ENCODE measurements around the gene LNP1.

DNA sequence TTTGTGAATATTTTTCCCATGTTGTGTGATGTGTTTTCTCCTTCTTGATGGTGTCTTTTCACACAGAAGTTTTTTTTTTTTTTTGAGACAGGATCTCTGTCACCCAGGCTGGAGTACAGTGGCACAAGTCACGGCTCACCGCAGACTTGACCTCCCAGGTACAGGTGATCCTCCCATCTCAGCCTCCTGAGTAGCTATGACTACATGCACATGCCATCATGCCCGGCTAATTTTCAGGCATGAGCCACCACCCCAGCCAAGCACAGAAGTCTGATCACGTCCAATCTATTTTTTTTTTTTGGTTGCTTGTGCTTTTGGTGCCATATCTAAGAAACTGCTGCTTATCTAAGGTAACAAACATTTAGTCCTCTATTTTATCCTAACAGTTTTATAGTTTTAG lies 25.0 kb upstream of the LNP1 start:
- TF ChIP-seq, protein P1, sequence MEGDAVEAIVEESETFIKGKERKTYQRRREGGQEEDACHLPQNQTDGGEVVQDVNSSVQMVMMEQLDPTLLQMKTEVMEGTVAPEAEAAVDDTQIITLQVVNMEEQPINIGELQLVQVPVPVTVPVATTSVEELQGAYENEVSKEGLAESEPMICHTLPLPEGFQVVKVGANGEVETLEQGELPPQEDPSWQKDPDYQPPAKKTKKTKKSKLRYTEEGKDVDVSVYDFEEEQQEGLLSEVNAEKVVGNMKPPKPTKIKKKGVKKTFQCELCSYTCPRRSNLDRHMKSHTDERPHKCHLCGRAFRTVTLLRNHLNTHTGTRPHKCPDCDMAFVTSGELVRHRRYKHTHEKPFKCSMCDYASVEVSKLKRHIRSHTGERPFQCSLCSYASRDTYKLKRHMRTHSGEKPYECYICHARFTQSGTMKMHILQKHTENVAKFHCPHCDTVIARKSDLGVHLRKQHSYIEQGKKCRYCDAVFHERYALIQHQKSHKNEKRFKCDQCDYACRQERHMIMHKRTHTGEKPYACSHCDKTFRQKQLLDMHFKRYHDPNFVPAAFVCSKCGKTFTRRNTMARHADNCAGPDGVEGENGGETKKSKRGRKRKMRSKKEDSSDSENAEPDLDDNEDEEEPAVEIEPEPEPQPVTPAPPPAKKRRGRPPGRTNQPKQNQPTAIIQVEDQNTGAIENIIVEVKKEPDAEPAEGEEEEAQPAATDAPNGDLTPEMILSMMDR (IDR thresholded peaks at IDR 0.05) = no peak
- TF ChIP-seq POLR2A (IDR thresholded peaks at IDR 0.05) (no peak), POLR2AphosphoS5 (IDR thresholded peaks at IDR 0.05) (no peak), EP300 (IDR thresholded peaks at IDR 0.05) (no peak)
